Measurements from ENCODE around the gene FBXL17.

FBXL17 gene

DNA sequence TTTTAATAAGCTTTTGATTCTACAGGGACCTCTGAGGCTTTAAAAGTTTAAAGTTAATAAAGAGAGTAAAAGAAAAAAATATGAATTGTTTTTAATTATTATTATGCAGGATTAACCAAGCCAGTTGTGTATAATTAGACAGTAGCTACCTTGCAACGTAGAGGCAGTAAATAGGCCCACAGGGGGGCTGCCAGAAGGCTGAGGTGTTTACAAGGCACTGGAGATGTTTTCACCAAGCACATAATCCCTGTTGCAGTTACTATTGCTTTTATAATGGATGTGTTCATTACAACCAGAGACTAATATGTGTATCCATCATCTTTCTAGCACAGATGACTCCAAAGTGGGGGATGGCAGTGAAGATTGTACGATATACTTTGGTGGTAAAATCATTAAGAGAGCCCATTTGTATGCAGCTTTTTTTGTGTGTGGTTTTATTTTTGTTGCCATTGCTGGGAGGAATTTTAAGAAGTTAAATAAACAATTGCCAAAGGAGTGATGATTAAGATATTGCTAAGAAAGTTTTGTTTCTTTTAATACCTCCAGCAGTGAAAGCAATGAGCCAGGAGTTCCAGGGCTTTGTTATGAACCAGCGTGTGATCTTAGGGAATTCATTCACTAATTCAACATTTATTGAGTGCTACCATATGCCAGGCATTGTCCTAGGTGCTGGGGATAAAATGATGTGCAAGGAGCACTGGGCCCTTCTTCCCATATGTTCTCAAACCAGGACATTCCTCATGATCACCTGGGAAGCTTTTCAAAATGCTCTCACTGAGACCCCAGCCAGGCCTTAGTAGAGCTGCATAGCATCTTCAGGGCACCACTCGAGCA is 572.5 kb downstream of the FBXL17 start:
- DNase-seq (ENCODE audit: low read depth): no peak
